Stomach (tissue), 9 donors: ENCODE measurements around the gene NR3C1. TPM values are rescaled to one million over a fixed set of nuclear protein-coding genes. Genes with fewer than 3 reads are reported as not detected.
A peak's percentile ranks its signal among the peaks of the same experiment; 100 is the strongest.

ENCODE experiments used
- DNase-seq, 2 donors: peaks; one replicate each; pipeline versions ENCODE4 v3.0.0 to v3.0.0-alpha.2; 2013 to 2019
- H3K27ac ChIP-seq, 5 donors: fragments of 200-600 bp in 4 of 5; sonication (generic) in 4 of 5; one replicate each; pipeline ENCODE4 v1.5.1; 2013 to 2019; ENCODE audit warnings: mild to moderate bottlenecking in 1 of 5, moderate library complexity in 1 of 5
- H3K27me3 ChIP-seq, 3 donors: fragments of 200-600 bp; sonication (generic); one replicate each; pipeline ENCODE4 v1.5.1; 2017 to 2019; ENCODE audit warnings: mixed run types in 1 of 3
- H3K36me3 ChIP-seq, 4 donors: fragments of 200-600 bp; sonication (generic); 1 replicate in 3 of 4; 2 replicates in 1 of 4; pipeline ENCODE4 v1.5.1; 2016 to 2019
- H3K4me1 ChIP-seq, 4 donors: fragments of 200-600 bp; sonication (generic); one replicate each; pipeline ENCODE4 v1.5.1; 2016 to 2019
- H3K4me3 ChIP-seq, 4 donors: fragments of 200-600 bp; sonication (generic) in 3 of 4; one replicate each; pipeline ENCODE4 v1.5.1; 2016 to 2019; ENCODE audit warnings: mild to moderate bottlenecking in 1 of 4
- H3K9me3 ChIP-seq, 4 donors: fragments of 200-600 bp; sonication (generic); one replicate each; pipeline ENCODE4 v1.5.1; 2016 to 2019
- EP300 ChIP-seq: sonication (generic); formaldehyde crosslinking; IDR thresholded peaks from one replicate; pipeline ENCODE4 v1.6.1; 2017; ENCODE audit warnings: antibody characterized with exemption
- POLR2A ChIP-seq, 4 donors: fragments of 450-650 bp; IDR thresholded peaks; one replicate each; pipeline ENCODE4 v1.6.1; 2016; ENCODE audit warnings: antibody characterized with exemption in 4 of 4, control low read depth in 2 of 4, mild to moderate bottlenecking in 1 of 4, moderate library complexity in 1 of 4
- POLR2AphosphoS5 ChIP-seq, 3 donors: sonication (generic); formaldehyde crosslinking; IDR thresholded peaks; one replicate each; pipeline ENCODE4 v1.6.1; 2016; ENCODE audit warnings: antibody characterized with exemption in 3 of 3
- WGBS, 5 donors: extraction: QIAGEN DNeasy Blood & Tissue Kit in 3 of 5; methylation state at CpG; one replicate each; pipeline versions ENCODE4 v1.1.5 to v1.1.7; 2013 to 2018; 5-methylcytosine and 5-hydroxymethylcytosine counted together
- intact Hi-C: fragments of 100-400 bp; cut with DNase I; formaldehyde crosslinking; loops from one replicate; pipeline ENCODE4 v1.15.1; 2023; ENCODE audit warnings: low total_unique reads
- polyA plus RNA-seq, 3 donors: library from polyadenylated mRNA; stranded (reverse); fragments of 200-250 nt; gene quantifications; one replicate each; pipeline ENCODE4 v1.2.3, GENCODE V29; 2013
- total RNA-seq, 5 donors: library from RNA; depleted of rRNA; stranded (reverse); fragments of >200 nt; gene quantifications; one replicate each; pipeline versions ENCODE4 v1.1.0 to v1.2.3, GENCODE V29; 2014 to 2016
- TF ChIP-seq, protein P1 (sequence below), 7 experiments: fragments of 450-650 bp in 4 of 7; fragments of 200-600 bp in 3 of 7; sonication (generic) in 3 of 7; IDR thresholded peaks; one replicate each; pipeline ENCODE4 v1.5.1; 2016 to 2019; ENCODE audit warnings: antibody characterized with exemption in 7 of 7, control low read depth in 2 of 7, mild to moderate bottlenecking in 1 of 7
- donor health status: healthy with polysubstance abuse.
- donor health status: Bipolar disorder and iron deficiency.
- donor health status: healthy.

The NR3C1 gene
- total and polyA plus RNA-seq, 8 donors = 6.4 to 82.8 (median 15.8) TPM

- no peak overlapping the region for H3K27ac ChIP-seq
- H3K27me3 ChIP-seq = no peaks in the 10 kb centered on the region
- no peaks in the 10 kb centered on the region for H3K9me3 ChIP-seq
- peaks cover 0 to 68% (median 36%) of the 10 kb centered on the region in 4 donors for H3K4me1 ChIP-seq
- 82 to 97% (median 92%) methylated on average over 6 of the region's 6 CpGs for WGBS, 5 donors
- TF ChIP-seq POLR2A (IDR thresholded peaks at IDR 0.05) (no peak), POLR2AphosphoS5 (IDR thresholded peaks at IDR 0.05) (no peak), EP300 (no peak)
- TF ChIP-seq, protein P1, sequence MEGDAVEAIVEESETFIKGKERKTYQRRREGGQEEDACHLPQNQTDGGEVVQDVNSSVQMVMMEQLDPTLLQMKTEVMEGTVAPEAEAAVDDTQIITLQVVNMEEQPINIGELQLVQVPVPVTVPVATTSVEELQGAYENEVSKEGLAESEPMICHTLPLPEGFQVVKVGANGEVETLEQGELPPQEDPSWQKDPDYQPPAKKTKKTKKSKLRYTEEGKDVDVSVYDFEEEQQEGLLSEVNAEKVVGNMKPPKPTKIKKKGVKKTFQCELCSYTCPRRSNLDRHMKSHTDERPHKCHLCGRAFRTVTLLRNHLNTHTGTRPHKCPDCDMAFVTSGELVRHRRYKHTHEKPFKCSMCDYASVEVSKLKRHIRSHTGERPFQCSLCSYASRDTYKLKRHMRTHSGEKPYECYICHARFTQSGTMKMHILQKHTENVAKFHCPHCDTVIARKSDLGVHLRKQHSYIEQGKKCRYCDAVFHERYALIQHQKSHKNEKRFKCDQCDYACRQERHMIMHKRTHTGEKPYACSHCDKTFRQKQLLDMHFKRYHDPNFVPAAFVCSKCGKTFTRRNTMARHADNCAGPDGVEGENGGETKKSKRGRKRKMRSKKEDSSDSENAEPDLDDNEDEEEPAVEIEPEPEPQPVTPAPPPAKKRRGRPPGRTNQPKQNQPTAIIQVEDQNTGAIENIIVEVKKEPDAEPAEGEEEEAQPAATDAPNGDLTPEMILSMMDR (IDR thresholded peaks at IDR 0.05) = no peak
- H3K4me3 ChIP-seq = no peak overlapping the region
- DNase-seq = no peak
- H3K36me3 ChIP-seq = no peaks in the 10 kb centered on the region
- intact Hi-C loops = no loop called here
Observed at GRCh38 chr5:143374496-143375217, 28.8 kb downstream of the NR3C1 start.

DNA sequence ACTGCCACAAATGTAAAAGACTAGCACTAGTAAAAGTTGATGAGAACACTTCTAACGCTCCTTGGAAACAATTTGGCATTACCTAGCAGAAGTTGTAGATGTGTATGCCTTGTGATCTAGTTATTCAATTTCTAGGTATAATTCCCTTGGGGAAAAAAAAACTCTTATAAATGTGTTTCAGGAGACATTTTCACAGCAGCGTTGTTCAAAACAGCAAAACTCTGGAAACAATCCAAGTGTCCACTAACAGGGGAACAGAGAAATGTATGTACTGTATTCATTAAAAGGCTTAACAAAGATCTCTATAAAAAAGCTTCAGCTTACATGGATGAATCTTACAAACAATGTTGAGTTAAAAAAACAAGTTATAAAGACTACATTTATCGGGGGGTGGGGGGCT lies 30.4 kb downstream of the NR3C1 start:
- Histone ChIP-seq H3K27me3 (no peaks in the 10 kb centered on the region), H3K27ac (no peak overlapping the region), H3K36me3 (no peaks in the 10 kb centered on the region), H3K9me3 (no peaks in the 10 kb centered on the region), H3K4me3 (no peak overlapping the region), H3K4me1 (peaks cover 0 to 64% (median 33%) of the 10 kb centered on the region in 4 donors)
- no peak for TF ChIP-seq EP300
- TF ChIP-seq, protein P1 (IDR thresholded peaks at IDR 0.05) = no peak
- TF ChIP-seq POLR2AphosphoS5 (IDR thresholded peaks at IDR 0.05) = no peak
- TF ChIP-seq POLR2A (IDR thresholded peaks at IDR 0.05) = no peak
- DNase-seq = peak in 1 of 2 donors; percentile 17
- 64 to 82% (median 75%) methylated on average over 3 of the region's 3 CpGs for WGBS, 5 donors
- intact Hi-C loops = no loop called here

DNA sequence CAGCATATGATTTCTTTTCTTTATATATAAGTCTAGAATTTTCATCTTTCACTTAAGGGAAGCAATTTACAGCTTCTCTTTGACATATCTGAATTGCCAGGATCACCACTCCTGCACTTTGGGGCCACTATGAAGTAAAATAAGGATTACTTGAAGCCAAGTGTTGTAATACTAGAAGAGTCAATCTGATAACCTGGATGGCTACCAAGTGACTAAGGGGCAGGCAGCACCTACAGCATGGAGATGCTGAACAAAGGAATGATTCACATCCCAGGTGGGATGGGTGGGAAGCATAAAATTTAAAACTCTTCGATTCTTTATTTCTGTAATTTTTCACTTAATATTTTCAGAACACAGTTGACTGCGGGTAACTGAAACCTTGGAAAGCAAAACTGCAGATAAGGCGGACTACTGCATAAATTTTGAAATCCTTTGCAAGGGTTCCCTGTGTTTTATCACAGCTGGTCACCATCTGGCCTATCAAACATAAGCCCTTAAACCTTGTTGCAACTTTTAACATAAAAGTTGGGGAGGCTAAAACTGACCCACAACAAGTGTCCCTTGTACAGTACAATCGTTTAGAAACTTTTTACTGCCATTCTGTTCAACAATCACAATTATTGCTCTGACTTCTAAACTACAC lies 31.2 kb downstream of the NR3C1 start:
- no peak overlapping the region for H3K4me3 ChIP-seq
- H3K36me3 ChIP-seq = no peaks in the 10 kb centered on the region
- no peak for DNase-seq
- H3K9me3 ChIP-seq = no peaks in the 10 kb centered on the region
- H3K27ac ChIP-seq = no peak overlapping the region
- intact Hi-C loops = no loop called here
- no peak for TF ChIP-seq POLR2A (IDR thresholded peaks at IDR 0.05)
- TF ChIP-seq, protein P1 (IDR thresholded peaks at IDR 0.05) = no peak
- no peak for TF ChIP-seq POLR2AphosphoS5 (IDR thresholded peaks at IDR 0.05)
- H3K4me1 ChIP-seq = peaks cover 0 to 59% (median 29%) of the 10 kb centered on the region in 4 donors
- WGBS, 5 donors = 70 to 86% (median 84%) methylated on average over 4 of the region's 4 CpGs
- H3K27me3 ChIP-seq = no peaks in the 10 kb centered on the region

- no peak for DNase-seq
- Histone ChIP-seq H3K27me3 (no peaks in the 10 kb centered on the region), H3K27ac (no peak overlapping the region), H3K4me1 (peaks cover 0 to 45% (median 24%) of the 10 kb centered on the region in 4 donors), H3K36me3 (no peaks in the 10 kb centered on the region), H3K9me3 (no peaks in the 10 kb centered on the region), H3K4me3 (no peak overlapping the region)
- WGBS, 5 donors = 81 to 95% (median 91%) methylated on average over 3 of the region's 3 CpGs
- TF ChIP-seq POLR2AphosphoS5 (IDR thresholded peaks at IDR 0.05) = no peak
- no peak for TF ChIP-seq EP300
- TF ChIP-seq, protein P1 (IDR thresholded peaks at IDR 0.05) = no peak
- no peak for TF ChIP-seq POLR2A (IDR thresholded peaks at IDR 0.05)
- intact Hi-C loops = no loop called here
Observed at GRCh38 chr5:143370440-143370839, 33.0 kb downstream of the NR3C1 start.
